C4-2B (cell line): Measurements from ENCODE around the gene SCP2.

ENCODE experiments used
- ZFX ChIP-seq: fragments of 450-650 bp; IDR thresholded peaks from 2 replicates; pipeline ENCODE4 v1.6.1; 2017
- TF ChIP-seq, protein P1 (sequence below): fragments of 450-650 bp; conservative IDR thresholded peaks from 2 replicates; pipeline ENCODE4 v1.5.1; 2017; ENCODE audit warnings: mild to moderate bottlenecking

DNA sequence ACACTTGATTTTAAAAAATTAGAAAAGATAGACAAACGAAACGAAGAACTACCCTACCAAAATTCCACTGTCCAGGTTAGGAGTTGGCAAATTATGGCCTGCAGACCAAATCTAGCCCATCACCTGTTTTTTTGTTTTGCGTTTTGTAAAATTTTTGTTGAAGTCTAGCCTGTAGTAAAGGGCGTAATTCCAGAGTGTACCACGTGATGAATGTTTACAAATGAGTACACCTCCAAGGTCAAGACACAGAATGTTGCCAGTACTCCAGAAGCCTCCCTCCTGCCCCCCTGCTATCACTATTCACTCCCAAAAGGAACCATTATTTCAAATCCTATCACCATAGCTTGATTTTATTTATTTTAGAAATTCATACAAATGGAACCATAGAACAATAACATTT lies 117.8 kb downstream of the SCP2 start:
- TF ChIP-seq, protein P1, sequence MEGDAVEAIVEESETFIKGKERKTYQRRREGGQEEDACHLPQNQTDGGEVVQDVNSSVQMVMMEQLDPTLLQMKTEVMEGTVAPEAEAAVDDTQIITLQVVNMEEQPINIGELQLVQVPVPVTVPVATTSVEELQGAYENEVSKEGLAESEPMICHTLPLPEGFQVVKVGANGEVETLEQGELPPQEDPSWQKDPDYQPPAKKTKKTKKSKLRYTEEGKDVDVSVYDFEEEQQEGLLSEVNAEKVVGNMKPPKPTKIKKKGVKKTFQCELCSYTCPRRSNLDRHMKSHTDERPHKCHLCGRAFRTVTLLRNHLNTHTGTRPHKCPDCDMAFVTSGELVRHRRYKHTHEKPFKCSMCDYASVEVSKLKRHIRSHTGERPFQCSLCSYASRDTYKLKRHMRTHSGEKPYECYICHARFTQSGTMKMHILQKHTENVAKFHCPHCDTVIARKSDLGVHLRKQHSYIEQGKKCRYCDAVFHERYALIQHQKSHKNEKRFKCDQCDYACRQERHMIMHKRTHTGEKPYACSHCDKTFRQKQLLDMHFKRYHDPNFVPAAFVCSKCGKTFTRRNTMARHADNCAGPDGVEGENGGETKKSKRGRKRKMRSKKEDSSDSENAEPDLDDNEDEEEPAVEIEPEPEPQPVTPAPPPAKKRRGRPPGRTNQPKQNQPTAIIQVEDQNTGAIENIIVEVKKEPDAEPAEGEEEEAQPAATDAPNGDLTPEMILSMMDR: no peak
- TF ChIP-seq ZFX: no peak
